ENCODE data around the gene PSMD2. TPM values are rescaled to one million over a fixed set of nuclear protein-coding genes. Genes with fewer than 3 reads are reported as not detected.

PSMD2 gene
- total and polyA plus RNA-seq, 4 donors: 78.7 to 222 (median 166) TPM

GRCh38 chr3:184277366-184277765 lies 21.7 kb upstream of the PSMD2 start:
- 91 to 95% methylated on average over 6 of the region's 6 CpGs for WGBS, 2 donors
- ATAC-seq (ENCODE audit: insufficient read depth, low FRiP score) (no peak), DNase-seq (no peak)
- no peaks in the 10 kb centered on the region for H3K36me3 ChIP-seq (ENCODE audit: control insufficient read depth in 4 of 4, insufficient read depth in 4 of 4, low read length in 4 of 4)
- H3K27ac ChIP-seq (ENCODE audit: low read depth in 1 of 2, low read length in 1 of 2): no peak overlapping the region
- H3K9me3 ChIP-seq (ENCODE audit: control insufficient read depth in 4 of 4, insufficient read depth in 3 of 4, low read length in 3 of 4): peaks cover 0 to 9% (median 0%) of the 10 kb centered on the region in 4 donors
- H3K4me1 ChIP-seq (ENCODE audit: control insufficient read depth in 5 of 5, insufficient read depth in 5 of 5, low read length in 5 of 5): no peaks in the 10 kb centered on the region
- no peak overlapping the region for H3K9ac ChIP-seq (ENCODE audit: insufficient read depth in 1 of 2, low read length in 2 of 2)
- no peak overlapping the region for H3K4me3 ChIP-seq
- H3K27me3 ChIP-seq (ENCODE audit: control insufficient read depth in 3 of 3, insufficient read depth in 3 of 3, low read length in 2 of 3): peaks cover 0 to 47% (median 37%) of the 10 kb centered on the region in 3 donors
- TF ChIP-seq, protein P1, sequence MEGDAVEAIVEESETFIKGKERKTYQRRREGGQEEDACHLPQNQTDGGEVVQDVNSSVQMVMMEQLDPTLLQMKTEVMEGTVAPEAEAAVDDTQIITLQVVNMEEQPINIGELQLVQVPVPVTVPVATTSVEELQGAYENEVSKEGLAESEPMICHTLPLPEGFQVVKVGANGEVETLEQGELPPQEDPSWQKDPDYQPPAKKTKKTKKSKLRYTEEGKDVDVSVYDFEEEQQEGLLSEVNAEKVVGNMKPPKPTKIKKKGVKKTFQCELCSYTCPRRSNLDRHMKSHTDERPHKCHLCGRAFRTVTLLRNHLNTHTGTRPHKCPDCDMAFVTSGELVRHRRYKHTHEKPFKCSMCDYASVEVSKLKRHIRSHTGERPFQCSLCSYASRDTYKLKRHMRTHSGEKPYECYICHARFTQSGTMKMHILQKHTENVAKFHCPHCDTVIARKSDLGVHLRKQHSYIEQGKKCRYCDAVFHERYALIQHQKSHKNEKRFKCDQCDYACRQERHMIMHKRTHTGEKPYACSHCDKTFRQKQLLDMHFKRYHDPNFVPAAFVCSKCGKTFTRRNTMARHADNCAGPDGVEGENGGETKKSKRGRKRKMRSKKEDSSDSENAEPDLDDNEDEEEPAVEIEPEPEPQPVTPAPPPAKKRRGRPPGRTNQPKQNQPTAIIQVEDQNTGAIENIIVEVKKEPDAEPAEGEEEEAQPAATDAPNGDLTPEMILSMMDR (IDR thresholded peaks at IDR 0.05; ENCODE audit: control extremely low read depth, extremely low read depth): no peak

GRCh38 chr3:184282941-184283340 lies 16.1 kb upstream of the PSMD2 start:
- Histone ChIP-seq H3K9ac (ENCODE audit: insufficient read depth in 1 of 2, low read length in 2 of 2) (no peak overlapping the region), H3K4me3 (no peak overlapping the region), H3K36me3 (ENCODE audit: control insufficient read depth in 4 of 4, insufficient read depth in 4 of 4, low read length in 4 of 4) (no peaks in the 10 kb centered on the region), H3K27me3 (ENCODE audit: control insufficient read depth in 3 of 3, insufficient read depth in 3 of 3, low read length in 2 of 3) (peaks cover 0 to 12% (median 7%) of the 10 kb centered on the region in 3 donors), H3K9me3 (ENCODE audit: control insufficient read depth in 4 of 4, insufficient read depth in 3 of 4, low read length in 3 of 4) (no peaks in the 10 kb centered on the region), H3K4me1 (ENCODE audit: control insufficient read depth in 5 of 5, insufficient read depth in 5 of 5, low read length in 5 of 5) (peaks cover 0 to 3% (median 0%) of the 10 kb centered on the region in 5 donors), H3K27ac (ENCODE audit: low read depth in 1 of 2, low read length in 1 of 2) (no peak overlapping the region)
- TF ChIP-seq, protein P1 (IDR thresholded peaks at IDR 0.05; ENCODE audit: control extremely low read depth, extremely low read depth): no peak
- DNase-seq (no peak), ATAC-seq (ENCODE audit: insufficient read depth, low FRiP score) (no peak)
- WGBS, 2 donors: 90 to 92% methylated on average over 4 of the region's 4 CpGs

DNA sequence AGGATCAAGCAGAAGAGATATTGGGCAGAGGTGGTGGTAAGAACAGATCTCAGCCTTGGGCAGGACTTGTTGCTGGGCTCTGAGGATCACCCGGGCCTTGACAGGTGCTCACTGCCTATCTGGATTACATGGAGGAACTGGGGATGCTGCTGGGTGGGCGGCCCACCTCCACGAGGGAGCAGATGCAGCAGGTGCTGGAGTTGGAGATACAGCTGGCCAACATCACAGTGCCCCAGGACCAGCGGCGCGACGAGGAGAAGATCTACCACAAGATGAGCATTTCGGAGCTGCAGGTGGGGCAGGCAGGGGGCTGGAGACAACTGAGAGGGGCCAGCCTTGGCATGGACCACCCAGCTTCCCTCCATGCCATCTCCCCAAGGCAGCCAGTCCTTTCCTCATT lies 15.4 kb upstream of the PSMD2 start:
- Histone ChIP-seq H3K9me3 (ENCODE audit: control insufficient read depth in 4 of 4, insufficient read depth in 3 of 4, low read length in 3 of 4) (no peaks in the 10 kb centered on the region), H3K27me3 (ENCODE audit: control insufficient read depth in 3 of 3, insufficient read depth in 3 of 3, low read length in 2 of 3) (peaks cover 0 to 5% (median 5%) of the 10 kb centered on the region in 3 donors), H3K4me1 (ENCODE audit: control insufficient read depth in 5 of 5, insufficient read depth in 5 of 5, low read length in 5 of 5) (peaks cover 0 to 3% (median 0%) of the 10 kb centered on the region in 5 donors), H3K36me3 (ENCODE audit: control insufficient read depth in 4 of 4, insufficient read depth in 4 of 4, low read length in 4 of 4) (no peaks in the 10 kb centered on the region), H3K4me3 (no peak overlapping the region), H3K27ac (ENCODE audit: low read depth in 1 of 2, low read length in 1 of 2) (no peak overlapping the region), H3K9ac (ENCODE audit: insufficient read depth in 1 of 2, low read length in 2 of 2) (no peak overlapping the region)
- 94 to 97% methylated on average over 8 of the region's 8 CpGs for WGBS, 2 donors
- DNase-seq (no peak), ATAC-seq (ENCODE audit: insufficient read depth, low FRiP score) (no peak)
- TF ChIP-seq, protein P1 (IDR thresholded peaks at IDR 0.05; ENCODE audit: control extremely low read depth, extremely low read depth): no peak

- no peaks in the 10 kb centered on the region for H3K36me3 ChIP-seq (ENCODE audit: control insufficient read depth in 4 of 4, insufficient read depth in 4 of 4, low read length in 4 of 4)
- peak; percentile 48 for ATAC-seq (ENCODE audit: insufficient read depth, low FRiP score)
- peak; percentile 76 to 81 (median 77) for DNase-seq
- no peaks in the 10 kb centered on the region for H3K9me3 ChIP-seq (ENCODE audit: control insufficient read depth in 4 of 4, insufficient read depth in 3 of 4, low read length in 3 of 4)
- 31 to 33% methylated on average over 4 of the region's 4 CpGs for WGBS, 2 donors
- TF ChIP-seq, protein P1 (IDR thresholded peaks at IDR 0.05; ENCODE audit: control extremely low read depth, extremely low read depth): no peak
- H3K27ac ChIP-seq (ENCODE audit: low read depth in 1 of 2, low read length in 1 of 2): no peak overlapping the region
- H3K27me3 ChIP-seq (ENCODE audit: control insufficient read depth in 3 of 3, insufficient read depth in 3 of 3, low read length in 2 of 3): peaks cover 0 to 5% (median 0%) of the 10 kb centered on the region in 3 donors
- peaks cover 0 to 3% (median 0%) of the 10 kb centered on the region in 5 donors for H3K4me1 ChIP-seq (ENCODE audit: control insufficient read depth in 5 of 5, insufficient read depth in 5 of 5, low read length in 5 of 5)
- H3K9ac ChIP-seq (ENCODE audit: insufficient read depth in 1 of 2, low read length in 2 of 2): no peak overlapping the region
- no peak overlapping the region for H3K4me3 ChIP-seq
Observed at GRCh38 chr3:184284696-184285095, 14.3 kb upstream of the PSMD2 start.
